Measurements from ENCODE around the gene PODNL1. TPM values are rescaled to one million over a fixed set of nuclear protein-coding genes. Genes with fewer than 3 reads are reported as not detected.

PODNL1 gene
- total RNA-seq, 4 donors from 2014 or later, result 0.35 TPM; not detected in 3

DNA sequence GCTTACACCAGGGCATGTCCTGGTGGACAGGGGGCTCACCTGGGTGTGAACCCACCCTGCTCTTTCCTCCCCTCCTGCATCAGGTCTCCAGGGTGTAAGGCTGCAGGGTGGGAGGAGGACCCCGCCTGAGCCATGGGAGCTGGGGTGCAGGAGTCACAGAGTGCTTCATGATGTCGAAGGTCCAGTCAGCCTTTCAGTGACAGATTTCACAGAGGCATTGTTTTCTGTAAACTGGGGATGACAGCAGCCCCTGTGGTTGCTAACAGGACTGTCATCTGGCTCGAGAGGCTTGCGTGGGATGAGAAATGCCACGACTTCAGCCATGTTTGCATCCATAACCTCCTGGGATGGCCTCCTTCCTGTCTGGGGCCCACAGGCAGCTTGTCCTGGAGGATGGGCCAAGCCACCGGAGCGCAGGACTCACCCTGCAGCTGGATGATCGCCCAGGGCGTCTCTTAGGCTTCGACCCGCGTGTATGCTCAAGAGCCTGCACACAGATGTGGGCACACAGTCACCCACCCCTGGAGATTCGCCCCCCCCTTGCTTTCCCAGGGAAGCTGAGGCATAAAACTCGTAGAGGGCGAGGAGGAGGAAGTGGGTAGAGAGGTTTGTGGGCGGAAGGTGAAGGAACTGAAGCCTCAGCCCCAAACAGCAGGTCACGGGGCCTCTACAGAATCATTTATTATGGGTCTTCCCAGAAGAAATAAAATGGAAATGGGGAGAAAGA is 56.4 kb downstream of the PODNL1 start:
- Histone ChIP-seq H3K27ac (peak overlapping the region in 3 of 4 donors; percentile 65 to 91 (median 69)), H3K4me3 (peak overlapping the region in 1 of 4 donors; percentile 2), H3K36me3 (no peaks in the 10 kb centered on the region), H3K4me1 (peaks cover 13 to 53% (median 26%) of the 10 kb centered on the region in 4 donors), H3K9me3 (no peaks in the 10 kb centered on the region), H3K27me3 (no peaks in the 10 kb centered on the region)
- DNase-seq, result peak in 2 of 3 donors; percentile 69 to 79
- no peak for TF ChIP-seq POLR2A (IDR thresholded peaks at IDR 0.05)
- TF ChIP-seq, protein P1, sequence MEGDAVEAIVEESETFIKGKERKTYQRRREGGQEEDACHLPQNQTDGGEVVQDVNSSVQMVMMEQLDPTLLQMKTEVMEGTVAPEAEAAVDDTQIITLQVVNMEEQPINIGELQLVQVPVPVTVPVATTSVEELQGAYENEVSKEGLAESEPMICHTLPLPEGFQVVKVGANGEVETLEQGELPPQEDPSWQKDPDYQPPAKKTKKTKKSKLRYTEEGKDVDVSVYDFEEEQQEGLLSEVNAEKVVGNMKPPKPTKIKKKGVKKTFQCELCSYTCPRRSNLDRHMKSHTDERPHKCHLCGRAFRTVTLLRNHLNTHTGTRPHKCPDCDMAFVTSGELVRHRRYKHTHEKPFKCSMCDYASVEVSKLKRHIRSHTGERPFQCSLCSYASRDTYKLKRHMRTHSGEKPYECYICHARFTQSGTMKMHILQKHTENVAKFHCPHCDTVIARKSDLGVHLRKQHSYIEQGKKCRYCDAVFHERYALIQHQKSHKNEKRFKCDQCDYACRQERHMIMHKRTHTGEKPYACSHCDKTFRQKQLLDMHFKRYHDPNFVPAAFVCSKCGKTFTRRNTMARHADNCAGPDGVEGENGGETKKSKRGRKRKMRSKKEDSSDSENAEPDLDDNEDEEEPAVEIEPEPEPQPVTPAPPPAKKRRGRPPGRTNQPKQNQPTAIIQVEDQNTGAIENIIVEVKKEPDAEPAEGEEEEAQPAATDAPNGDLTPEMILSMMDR (IDR thresholded peaks at IDR 0.05), result no peak

DNA sequence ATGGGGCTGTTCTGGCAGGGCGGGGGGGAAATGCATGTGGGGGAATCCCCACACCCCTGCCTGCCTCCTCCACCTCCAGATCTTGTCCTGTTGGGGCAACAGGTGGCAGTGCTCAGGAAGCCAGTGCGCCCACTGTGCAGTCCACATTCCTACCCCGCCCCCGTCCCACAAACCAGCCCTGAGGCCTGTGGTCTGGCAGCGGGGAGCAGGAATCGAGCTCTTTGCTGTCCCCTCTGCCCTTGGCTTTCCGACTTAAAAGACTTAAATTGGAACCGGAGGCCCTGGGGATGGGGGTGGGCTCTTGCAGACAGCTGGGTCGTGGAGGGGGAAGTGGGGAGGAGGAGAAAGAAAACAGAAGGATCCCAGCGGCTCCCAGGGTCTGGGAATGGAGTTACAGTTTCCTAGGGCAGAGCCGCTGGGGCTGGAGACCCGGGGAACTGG is 56.9 kb downstream of the PODNL1 start:
- no peaks in the 10 kb centered on the region for H3K9me3 ChIP-seq
- no peak overlapping the region for H3K4me3 ChIP-seq
- H3K27me3 ChIP-seq, result no peaks in the 10 kb centered on the region
- H3K27ac ChIP-seq, result peak overlapping the region in 3 of 4 donors; percentile 65 to 91 (median 69)
- H3K36me3 ChIP-seq, result no peaks in the 10 kb centered on the region
- TF ChIP-seq, protein P1 (IDR thresholded peaks at IDR 0.05), result no peak
- no peak for TF ChIP-seq POLR2A (IDR thresholded peaks at IDR 0.05)
- peaks cover 12 to 55% (median 26%) of the 10 kb centered on the region in 4 donors for H3K4me1 ChIP-seq
- DNase-seq, result peak in 2 of 3 donors; percentile 46 to 50

Other genes with a start within 250 kb of the PODNL1 start
- 100 to 1,000 TPM in 2 of 4 donors, 10 to 100 TPM in 2; 59.2 to 126 (median 95.7) TPM for gene MRI1, start 173.9 kb downstream of the PODNL1 start, total RNA-seq
- gene C19orf53, start 164.0 kb downstream of the PODNL1 start, total RNA-seq, result 100 to 1,000 TPM in 1 of 4 donors, 10 to 100 TPM in 3; 71.3 to 148 (median 84.3) TPM
- 1 to 10 TPM; 1.6 to 9.1 (median 5.8) TPM for gene ZSWIM4, start 143.0 kb downstream of the PODNL1 start, total RNA-seq
- gene NANOS3, start 61.3 kb downstream of the PODNL1 start, total RNA-seq, result not detected
- gene BRME1, start 32.3 kb downstream of the PODNL1 start, total RNA-seq, result 10 to 100 TPM in 3 of 4 donors, 1 to 10 TPM in 1; 7.4 to 73.1 (median 41.2) TPM
- gene CC2D1A, start 32.2 kb downstream of the PODNL1 start, total RNA-seq, result 100 to 1,000 TPM in 3 of 4 donors, 10 to 100 TPM in 1; 97.4 to 235 (median 184) TPM
- 10 to 100 TPM; 15.8 to 64.4 (median 31.4) TPM for gene DCAF15, start 14.1 kb upstream of the PODNL1 start, total RNA-seq
- gene RFX1, start 67.9 kb upstream of the PODNL1 start, total RNA-seq, result 10 to 100 TPM in 2 of 4 donors, 1 to 10 TPM in 2; 5.8 to 19.0 (median 9.6) TPM
- not detected for gene RLN3, start 89.7 kb upstream of the PODNL1 start, total RNA-seq
- 1 to 10 TPM in 3 of 4 donors, under 1 TPM in 1; 0.85 to 7.4 (median 2.0) TPM for gene IL27RA, start 93.3 kb upstream of the PODNL1 start, total RNA-seq
- under 1 TPM in 2 of 4 donors, not detected in 2; 0.53 to 0.54 TPM for gene PALM3, start 123.7 kb upstream of the PODNL1 start, total RNA-seq
- gene MISP3, start 134.4 kb upstream of the PODNL1 start, total RNA-seq, result 10 to 100 TPM; 25.6 to 58.5 (median 40.7) TPM
- not detected for gene C19orf67, start 147.4 kb upstream of the PODNL1 start, total RNA-seq
- gene SAMD1, start 152.3 kb upstream of the PODNL1 start, total RNA-seq, result 10 to 100 TPM; 28.9 to 64.4 (median 33.9) TPM
- 10 to 100 TPM; 18.2 to 39.8 (median 30.0) TPM for gene PRKACA, start 179.3 kb upstream of the PODNL1 start, total RNA-seq
- 10 to 100 TPM in 1 of 4 donors, 1 to 10 TPM in 3; 2.3 to 12.4 (median 5.5) TPM for gene ASF1B, start 198.2 kb upstream of the PODNL1 start, total RNA-seq

Measured in Peyer's patch (tissue), 4 donors.